GM23338 (cell line): ENCODE measurements around the gene STOX2. TPM values are rescaled to one million over a fixed set of nuclear protein-coding genes. Genes with fewer than 3 reads are reported as not detected.

ENCODE experiments used
- ATAC-seq: fragments of 200-7000 bp; cut with Tn5 transposase; 3 replicates; pipeline ENCODE4 v1.9.1; 2020
- DNase-seq: peaks from one replicate; pipeline ENCODE4 v3.0.0-alpha.2; 2015; ENCODE audit warnings: low spot score
- H2AFZ ChIP-seq: fragments of 200-600 bp; sonication (generic); 2 replicates; pipeline ENCODE4 v1.8.0; 2016; ENCODE audit warnings: antibody characterized with exemption, mild to moderate bottlenecking, moderate library complexity
- H3F3A ChIP-seq: fragments of 200-600 bp; sonication (generic); replicated peaks from 2 replicates; pipeline ENCODE4 v1.8.0; 2017; ENCODE audit warnings: antibody characterized with exemption, mixed run types, low read depth
- H3K27ac ChIP-seq: fragments of 200-600 bp; sonication (generic); 2 replicates; pipeline ENCODE4 v1.6.1; 2016; ENCODE audit warnings: low read depth
- H3K27me3 ChIP-seq: fragments of 200-600 bp; sonication (generic); 2 replicates; pipeline ENCODE4 v1.8.0; 2016; ENCODE audit warnings: mild to moderate bottlenecking, mixed run types, moderate library complexity; ENCODE audit not compliant: insufficient read depth
- H3K36me3 ChIP-seq: fragments of 200-600 bp; sonication (generic); 2 replicates; pipeline ENCODE4 v1.8.0; 2016; ENCODE audit warnings: mild to moderate bottlenecking; ENCODE audit not compliant: insufficient read depth
- H3K4me1 ChIP-seq: fragments of 200-600 bp; sonication (generic); 2 replicates; pipeline ENCODE4 v1.8.0; 2016; ENCODE audit warnings: mild to moderate bottlenecking, moderate library complexity; ENCODE audit not compliant: insufficient read depth
- H3K4me2 ChIP-seq: fragments of 200-600 bp; sonication (generic); 2 replicates; pipeline ENCODE4 v1.7.1; 2017; ENCODE audit warnings: mixed run types
- H3K4me3 ChIP-seq: fragments of 200-600 bp; sonication (generic); 2 replicates; pipeline ENCODE4 v1.6.1; 2016; ENCODE audit warnings: mixed run types
- H3K79me2 ChIP-seq: fragments of 200-600 bp; sonication (generic); replicated peaks from 2 replicates; pipeline ENCODE4 v1.8.0; 2017; ENCODE audit warnings: mild to moderate bottlenecking; ENCODE audit not compliant: insufficient read depth
- H3K9me2 ChIP-seq: fragments of 200-600 bp; sonication (generic); 2 replicates; pipeline ENCODE4 v1.8.0; 2017; ENCODE audit not compliant: insufficient read depth
- H4K20me1 ChIP-seq: fragments of 200-600 bp; sonication (generic); replicated peaks from 2 replicates; pipeline ENCODE4 v1.8.0; 2017; ENCODE audit warnings: mild to moderate bottlenecking; ENCODE audit not compliant: insufficient read depth
- H3K27ac Mint-ChIP-seq: 2 replicates; pipeline ENCODE4 v1.8.0; 2020; ENCODE audit warnings: inconsistent platforms, mild to moderate bottlenecking, moderate library complexity, mixed read lengths
- H3K27me3 Mint-ChIP-seq: 3 replicates; pipeline ENCODE4 v1.8.0; 2022; ENCODE audit warnings: low read depth, mild to moderate bottlenecking, moderate library complexity, mixed read lengths, inconsistent platforms; ENCODE audit not compliant: insufficient read depth, poor library complexity
- H3K36me3 Mint-ChIP-seq: 3 replicates; pipeline ENCODE4 v1.8.0; 2021; ENCODE audit warnings: low read depth, mild to moderate bottlenecking, inconsistent platforms, moderate library complexity, mixed read lengths
- H3K4me1 Mint-ChIP-seq: 3 replicates; pipeline ENCODE4 v1.8.0; 2020; ENCODE audit warnings: mild to moderate bottlenecking, inconsistent platforms, mixed read lengths
- H3K4me3 Mint-ChIP-seq: 3 replicates; pipeline ENCODE4 v1.8.0; 2021; ENCODE audit warnings: moderate library complexity, mild to moderate bottlenecking, inconsistent platforms, mixed read lengths
- H3K9me3 Mint-ChIP-seq: 3 replicates; pipeline ENCODE4 v1.8.0; 2020; ENCODE audit warnings: moderate library complexity, mild to moderate bottlenecking, inconsistent platforms, mixed read lengths
- CREB1 ChIP-seq: fragments of 250-450 bp; sonication (Bioruptor Pico); IDR thresholded peaks from 2 replicates; pipeline ENCODE4 v1.5.0; 2020; ENCODE audit warnings: low read depth, mild to moderate bottlenecking, moderate library complexity
- EZH2 ChIP-seq: fragments of 200-600 bp; sonication (generic); IDR thresholded peaks from one replicate; pipeline ENCODE4 v1.8.0; 2017; ENCODE audit warnings: antibody characterized with exemption, mild to moderate bottlenecking, low read depth; ENCODE audit not compliant: unreplicated experiment
- EZH2phosphoT487 ChIP-seq: fragments of 200-600 bp; sonication (generic); IDR thresholded peaks from one replicate; pipeline ENCODE4 v1.8.1; 2018; ENCODE audit warnings: antibody characterized with exemption; ENCODE audit not compliant: unreplicated experiment
- JUNB ChIP-seq: IDR thresholded peaks from one replicate; pipeline ENCODE4 v1.6.1; 2016; ENCODE audit warnings: antibody characterized with exemption; ENCODE audit not compliant: unreplicated experiment
- NANOG ChIP-seq: IDR thresholded peaks from 2 replicates; pipeline ENCODE4 v1.6.1; 2016; ENCODE audit warnings: antibody characterized with exemption, borderline replicate concordance
- STAT1 ChIP-seq: IDR thresholded peaks from one replicate; pipeline ENCODE4 v1.6.1; 2016; ENCODE audit warnings: antibody characterized with exemption; ENCODE audit not compliant: unreplicated experiment
- ZNF114 ChIP-seq: fragments of 250-450 bp; sonication (Bioruptor Pico); IDR thresholded peaks from 2 replicates; pipeline ENCODE4 v1.5.0; 2020; ENCODE audit warnings: mild to moderate bottlenecking, moderate library complexity
- ZNF331 ChIP-seq: fragments of 250-450 bp; sonication (Bioruptor Pico); IDR thresholded peaks from 2 replicates; pipeline ENCODE4 v1.5.0; 2020; ENCODE audit warnings: low read depth, mild to moderate bottlenecking, moderate library complexity
- polyA plus RNA-seq: library from polyadenylated mRNA; unstranded; fragments of >200 nt; fragmentation: Nextera tagmentation; extraction: Ambion mirVana; gene quantifications from 2 replicates; pipeline ENCODE4 v1.2.1, GENCODE V29; 2016
- total RNA-seq: library from RNA; depleted of rRNA; stranded (reverse); fragments of >200 nt; shearing (Covaris generic); gene quantifications from 2 replicates; pipeline ENCODE4 v1.2.3, GENCODE V29; 2014
- TF ChIP-seq, protein P1 (sequence below), 2 experiments: fragments of 200-600 bp in 1 of 2; sonication (generic) in 1 of 2; conservative IDR thresholded peaks; 2 replicates each; pipeline versions ENCODE4 v1.5.1 to v1.6.1; 2016 to 2017; ENCODE audit warnings: antibody characterized with exemption in 2 of 2, low read depth in 2 of 2, mild to moderate bottlenecking in 2 of 2, moderate library complexity in 1 of 2
- TF ChIP-seq, protein P2 (sequence below): fragments of 250-450 bp; sonication (Bioruptor Pico); IDR thresholded peaks from 2 replicates; pipeline ENCODE4 v1.5.0; 2020; ENCODE audit warnings: mild to moderate bottlenecking, moderate library complexity
- TF ChIP-seq, protein P3 (sequence below): IDR thresholded peaks from 2 replicates; pipeline ENCODE4 v1.6.1; 2016; ENCODE audit warnings: antibody characterized with exemption

Gene STOX2
- total and polyA plus RNA-seq, 2 experiments from 2014 or later: 19.8 to 20.6 TPM

DNA sequence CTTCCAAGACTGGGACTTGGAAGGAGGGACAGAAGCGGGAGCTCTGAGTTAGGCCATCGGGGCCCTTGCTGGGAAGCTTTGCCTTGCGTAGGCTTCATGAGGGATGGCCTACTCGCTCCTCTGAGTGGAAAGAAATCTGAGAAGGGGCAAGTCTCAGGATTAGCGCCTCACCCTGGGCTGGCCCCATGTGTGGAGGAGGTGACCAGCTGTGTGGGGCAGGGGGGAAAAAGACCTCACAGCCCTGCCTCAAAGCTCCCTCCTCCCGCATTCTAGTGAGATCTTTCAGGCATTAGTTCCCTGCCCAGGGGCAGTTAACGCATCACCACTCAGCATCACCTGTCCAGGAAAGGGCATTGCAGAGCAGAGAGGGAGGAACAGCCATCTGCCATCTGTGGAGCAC, 156.5 kb downstream of the STOX2 start:
- no peaks in the 10 kb centered on the region for H3K36me3 ChIP-seq
- DNase-seq: peak; percentile 28
- H3K79me2 ChIP-seq: no peaks in the 10 kb centered on the region
- peaks cover 3% of the 10 kb centered on the region for H3K27me3 Mint-ChIP-seq
- no peak overlapping the region for H2AFZ ChIP-seq
- ATAC-seq: peak; percentile 92
- no peak overlapping the region for H3K4me3 ChIP-seq
- H4K20me1 ChIP-seq: no peaks in the 10 kb centered on the region
- peaks cover 12% of the 10 kb centered on the region for H3K4me1 Mint-ChIP-seq
- no peaks in the 10 kb centered on the region for H3K9me3 Mint-ChIP-seq
- H3F3A ChIP-seq: no peaks in the 10 kb centered on the region
- no peaks in the 10 kb centered on the region for H3K4me1 ChIP-seq
- H3K4me2 ChIP-seq: no peak overlapping the region
- H3K27ac ChIP-seq: no peak overlapping the region
- TF ChIP-seq, protein P1, sequence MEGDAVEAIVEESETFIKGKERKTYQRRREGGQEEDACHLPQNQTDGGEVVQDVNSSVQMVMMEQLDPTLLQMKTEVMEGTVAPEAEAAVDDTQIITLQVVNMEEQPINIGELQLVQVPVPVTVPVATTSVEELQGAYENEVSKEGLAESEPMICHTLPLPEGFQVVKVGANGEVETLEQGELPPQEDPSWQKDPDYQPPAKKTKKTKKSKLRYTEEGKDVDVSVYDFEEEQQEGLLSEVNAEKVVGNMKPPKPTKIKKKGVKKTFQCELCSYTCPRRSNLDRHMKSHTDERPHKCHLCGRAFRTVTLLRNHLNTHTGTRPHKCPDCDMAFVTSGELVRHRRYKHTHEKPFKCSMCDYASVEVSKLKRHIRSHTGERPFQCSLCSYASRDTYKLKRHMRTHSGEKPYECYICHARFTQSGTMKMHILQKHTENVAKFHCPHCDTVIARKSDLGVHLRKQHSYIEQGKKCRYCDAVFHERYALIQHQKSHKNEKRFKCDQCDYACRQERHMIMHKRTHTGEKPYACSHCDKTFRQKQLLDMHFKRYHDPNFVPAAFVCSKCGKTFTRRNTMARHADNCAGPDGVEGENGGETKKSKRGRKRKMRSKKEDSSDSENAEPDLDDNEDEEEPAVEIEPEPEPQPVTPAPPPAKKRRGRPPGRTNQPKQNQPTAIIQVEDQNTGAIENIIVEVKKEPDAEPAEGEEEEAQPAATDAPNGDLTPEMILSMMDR (conservative IDR thresholded peaks at IDR 0.05; ENCODE audit: low read depth in 2 of 2): peak in 1 of 2 experiments; percentile 31; a peak in 2 of 4 replicates
- no peak for TF ChIP-seq CREB1 (CRISPR knock-in tag)
- H3K36me3 Mint-ChIP-seq: no peaks in the 10 kb centered on the region
- no peak overlapping the region for H3K4me3 Mint-ChIP-seq
- H3K27ac Mint-ChIP-seq: no peak overlapping the region
- H3K27me3 ChIP-seq: no peaks in the 10 kb centered on the region
- H3K9me2 ChIP-seq: no peaks in the 10 kb centered on the region

DNA sequence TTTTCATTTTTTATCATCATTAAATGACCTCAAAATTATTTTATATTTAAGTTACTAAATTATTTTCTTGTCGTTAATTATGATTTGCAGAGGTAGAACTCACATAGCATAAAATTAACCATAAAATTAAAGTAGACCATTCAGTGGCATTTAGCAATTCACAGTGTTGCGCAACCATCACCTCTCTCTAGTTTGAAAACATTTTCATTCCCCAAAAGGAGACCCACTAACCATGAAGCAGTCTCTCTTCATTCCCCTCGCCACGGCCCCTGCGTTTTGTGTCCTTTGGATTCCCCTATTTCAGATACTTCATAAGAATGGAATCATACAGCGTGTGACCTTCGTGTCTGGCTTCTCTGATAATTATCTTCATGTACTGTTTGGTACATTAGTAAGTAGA, 157.7 kb downstream of the STOX2 start:
- Histone ChIP-seq H4K20me1 (no peaks in the 10 kb centered on the region), H3K36me3 (no peaks in the 10 kb centered on the region), H3F3A (no peaks in the 10 kb centered on the region), H2AFZ (no peak overlapping the region), H3K27ac (no peak overlapping the region), H3K4me3 (no peak overlapping the region), H3K9me2 (no peaks in the 10 kb centered on the region), H3K27me3 (no peaks in the 10 kb centered on the region), H3K4me1 (no peaks in the 10 kb centered on the region), H3K4me2 (no peak overlapping the region), H3K79me2 (no peaks in the 10 kb centered on the region)
- ATAC-seq (no peak), DNase-seq (no peak)
- no peak overlapping the region for H3K27ac Mint-ChIP-seq
- H3K36me3 Mint-ChIP-seq: no peaks in the 10 kb centered on the region
- H3K4me3 Mint-ChIP-seq: no peak overlapping the region
- H3K9me3 Mint-ChIP-seq: no peaks in the 10 kb centered on the region
- H3K4me1 Mint-ChIP-seq: peaks cover 7% of the 10 kb centered on the region
- H3K27me3 Mint-ChIP-seq: peaks cover 5% of the 10 kb centered on the region
- no peak for TF ChIP-seq EZH2
- no peak for TF ChIP-seq STAT1
- TF ChIP-seq EZH2phosphoT487: no peak
- TF ChIP-seq ZNF331 (CRISPR knock-in tag): no peak
- TF ChIP-seq, protein P2, sequence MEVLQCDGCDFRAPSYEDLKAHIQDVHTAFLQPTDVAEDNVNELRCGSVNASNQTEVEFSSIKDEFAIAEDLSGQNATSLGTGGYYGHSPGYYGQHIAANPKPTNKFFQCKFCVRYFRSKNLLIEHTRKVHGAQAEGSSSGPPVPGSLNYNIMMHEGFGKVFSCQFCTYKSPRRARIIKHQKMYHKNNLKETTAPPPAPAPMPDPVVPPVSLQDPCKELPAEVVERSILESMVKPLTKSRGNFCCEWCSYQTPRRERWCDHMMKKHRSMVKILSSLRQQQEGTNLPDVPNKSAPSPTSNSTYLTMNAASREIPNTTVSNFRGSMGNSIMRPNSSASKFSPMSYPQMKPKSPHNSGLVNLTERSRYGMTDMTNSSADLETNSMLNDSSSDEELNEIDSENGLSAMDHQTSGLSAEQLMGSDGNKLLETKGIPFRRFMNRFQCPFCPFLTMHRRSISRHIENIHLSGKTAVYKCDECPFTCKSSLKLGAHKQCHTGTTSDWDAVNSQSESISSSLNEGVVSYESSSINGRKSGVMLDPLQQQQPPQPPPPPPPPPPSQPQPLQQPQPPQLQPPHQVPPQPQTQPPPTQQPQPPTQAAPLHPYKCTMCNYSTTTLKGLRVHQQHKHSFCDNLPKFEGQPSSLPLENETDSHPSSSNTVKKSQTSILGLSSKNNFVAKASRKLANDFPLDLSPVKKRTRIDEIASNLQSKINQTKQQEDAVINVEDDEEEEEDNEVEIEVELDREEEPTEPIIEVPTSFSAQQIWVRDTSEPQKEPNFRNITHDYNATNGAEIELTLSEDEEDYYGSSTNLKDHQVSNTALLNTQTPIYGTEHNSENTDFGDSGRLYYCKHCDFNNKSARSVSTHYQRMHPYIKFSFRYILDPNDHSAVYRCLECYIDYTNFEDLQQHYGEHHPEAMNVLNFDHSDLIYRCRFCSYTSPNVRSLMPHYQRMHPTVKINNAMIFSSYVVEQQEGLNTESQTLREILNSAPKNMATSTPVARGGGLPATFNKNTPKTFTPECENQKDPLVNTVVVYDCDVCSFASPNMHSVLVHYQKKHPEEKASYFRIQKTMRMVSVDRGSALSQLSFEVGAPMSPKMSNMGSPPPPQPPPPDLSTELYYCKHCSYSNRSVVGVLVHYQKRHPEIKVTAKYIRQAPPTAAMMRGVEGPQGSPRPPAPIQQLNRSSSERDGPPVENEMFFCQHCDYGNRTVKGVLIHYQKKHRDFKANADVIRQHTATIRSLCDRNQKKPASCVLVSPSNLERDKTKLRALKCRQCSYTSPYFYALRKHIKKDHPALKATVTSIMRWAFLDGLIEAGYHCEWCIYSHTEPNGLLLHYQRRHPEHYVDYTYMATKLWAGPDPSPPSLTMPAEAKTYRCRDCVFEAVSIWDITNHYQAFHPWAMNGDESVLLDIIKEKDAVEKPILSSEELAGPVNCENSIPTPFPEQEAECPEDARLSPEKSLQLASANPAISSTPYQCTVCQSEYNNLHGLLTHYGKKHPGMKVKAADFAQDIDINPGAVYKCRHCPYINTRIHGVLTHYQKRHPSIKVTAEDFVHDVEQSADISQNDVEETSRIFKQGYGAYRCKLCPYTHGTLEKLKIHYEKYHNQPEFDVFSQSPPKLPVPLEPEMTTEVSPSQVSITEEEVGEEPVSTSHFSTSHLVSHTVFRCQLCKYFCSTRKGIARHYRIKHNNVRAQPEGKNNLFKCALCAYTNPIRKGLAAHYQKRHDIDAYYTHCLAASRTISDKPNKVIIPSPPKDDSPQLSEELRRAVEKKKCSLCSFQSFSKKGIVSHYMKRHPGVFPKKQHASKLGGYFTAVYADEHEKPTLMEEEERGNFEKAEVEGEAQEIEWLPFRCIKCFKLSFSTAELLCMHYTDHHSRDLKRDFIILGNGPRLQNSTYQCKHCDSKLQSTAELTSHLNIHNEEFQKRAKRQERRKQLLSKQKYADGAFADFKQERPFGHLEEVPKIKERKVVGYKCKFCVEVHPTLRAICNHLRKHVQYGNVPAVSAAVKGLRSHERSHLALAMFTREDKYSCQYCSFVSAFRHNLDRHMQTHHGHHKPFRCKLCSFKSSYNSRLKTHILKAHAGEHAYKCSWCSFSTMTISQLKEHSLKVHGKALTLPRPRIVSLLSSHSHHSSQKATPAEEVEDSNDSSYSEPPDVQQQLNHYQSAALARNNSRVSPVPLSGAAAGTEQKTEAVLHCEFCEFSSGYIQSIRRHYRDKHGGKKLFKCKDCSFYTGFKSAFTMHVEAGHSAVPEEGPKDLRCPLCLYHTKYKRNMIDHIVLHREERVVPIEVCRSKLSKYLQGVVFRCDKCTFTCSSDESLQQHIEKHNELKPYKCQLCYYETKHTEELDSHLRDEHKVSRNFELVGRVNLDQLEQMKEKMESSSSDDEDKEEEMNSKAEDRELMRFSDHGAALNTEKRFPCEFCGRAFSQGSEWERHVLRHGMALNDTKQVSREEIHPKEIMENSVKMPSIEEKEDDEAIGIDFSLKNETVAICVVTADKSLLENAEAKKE (CRISPR knock-in tag): no peak
- no peak for TF ChIP-seq CREB1 (CRISPR knock-in tag)
- TF ChIP-seq NANOG: no peak
- TF ChIP-seq, protein P3, sequence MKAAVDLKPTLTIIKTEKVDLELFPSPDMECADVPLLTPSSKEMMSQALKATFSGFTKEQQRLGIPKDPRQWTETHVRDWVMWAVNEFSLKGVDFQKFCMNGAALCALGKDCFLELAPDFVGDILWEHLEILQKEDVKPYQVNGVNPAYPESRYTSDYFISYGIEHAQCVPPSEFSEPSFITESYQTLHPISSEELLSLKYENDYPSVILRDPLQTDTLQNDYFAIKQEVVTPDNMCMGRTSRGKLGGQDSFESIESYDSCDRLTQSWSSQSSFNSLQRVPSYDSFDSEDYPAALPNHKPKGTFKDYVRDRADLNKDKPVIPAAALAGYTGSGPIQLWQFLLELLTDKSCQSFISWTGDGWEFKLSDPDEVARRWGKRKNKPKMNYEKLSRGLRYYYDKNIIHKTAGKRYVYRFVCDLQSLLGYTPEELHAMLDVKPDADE: no peak
- no peak for TF ChIP-seq JUNB
- TF ChIP-seq, protein P1 (conservative IDR thresholded peaks at IDR 0.05; ENCODE audit: low read depth in 2 of 2): no peak
- TF ChIP-seq ZNF114 (CRISPR knock-in tag): no peak
